Breast epithelium (tissue), 3 donors: ENCODE results near the gene CUBN.

Experiments used
- POLR2AphosphoS5 ChIP-seq, 3 donors: sonication (generic); formaldehyde crosslinking; IDR thresholded peaks; one replicate each; pipeline ENCODE4 v1.6.1; 2017; ENCODE audit warnings: antibody characterized with exemption in 3 of 3
- TF ChIP-seq, protein P1 (sequence below), 3 donors: fragments of 450-650 bp; IDR thresholded peaks; one replicate each; pipeline ENCODE4 v1.5.1; 2016 to 2017; ENCODE audit warnings: antibody characterized with exemption in 3 of 3, mild to moderate bottlenecking in 3 of 3, moderate library complexity in 3 of 3

DNA sequence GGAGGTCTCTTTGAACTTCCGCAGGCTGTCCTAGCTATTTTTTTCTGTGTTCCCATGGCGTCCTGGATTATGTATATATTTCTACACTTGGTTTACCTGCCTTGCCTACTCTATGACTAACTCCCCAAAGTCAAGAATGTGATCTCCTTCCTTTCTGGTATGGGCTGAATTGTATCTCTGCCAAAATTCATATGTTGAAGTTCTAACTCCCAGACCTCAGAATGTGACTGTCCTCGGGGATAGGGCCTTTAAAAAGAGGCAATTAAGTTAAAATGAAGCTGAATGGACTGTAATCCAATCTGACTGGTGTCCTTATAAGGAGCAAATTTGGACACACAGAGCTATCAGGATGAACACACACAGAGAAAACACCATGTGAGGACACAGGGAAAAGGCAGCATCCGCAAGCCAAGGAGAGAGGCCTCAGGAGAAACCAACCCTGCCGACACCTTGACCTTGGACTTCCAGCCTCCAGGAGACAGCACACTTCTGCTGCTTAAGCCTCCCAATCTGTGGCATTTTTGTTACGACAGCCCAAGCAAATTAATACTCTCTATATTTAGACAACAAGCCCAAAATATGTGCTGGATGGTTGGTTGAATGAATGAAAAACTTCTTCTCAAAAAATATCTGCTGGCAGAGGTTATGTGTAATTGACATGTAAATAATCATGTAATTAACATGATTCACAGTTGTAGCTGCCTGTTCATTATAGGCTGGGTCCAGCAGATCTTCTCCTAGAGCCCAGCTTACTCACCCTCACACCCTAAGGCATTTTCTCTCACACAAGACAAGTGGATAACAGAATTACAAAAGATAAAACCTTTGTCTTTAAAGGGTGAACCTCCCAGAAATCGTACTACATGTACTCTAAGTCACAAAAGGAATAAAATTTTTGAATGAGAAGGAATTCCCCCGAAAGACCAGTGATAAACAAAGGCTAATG lies 123.7 kb downstream of the CUBN start:
- TF ChIP-seq POLR2AphosphoS5 (IDR thresholded peaks at IDR 0.05): no peak
- TF ChIP-seq, protein P1, sequence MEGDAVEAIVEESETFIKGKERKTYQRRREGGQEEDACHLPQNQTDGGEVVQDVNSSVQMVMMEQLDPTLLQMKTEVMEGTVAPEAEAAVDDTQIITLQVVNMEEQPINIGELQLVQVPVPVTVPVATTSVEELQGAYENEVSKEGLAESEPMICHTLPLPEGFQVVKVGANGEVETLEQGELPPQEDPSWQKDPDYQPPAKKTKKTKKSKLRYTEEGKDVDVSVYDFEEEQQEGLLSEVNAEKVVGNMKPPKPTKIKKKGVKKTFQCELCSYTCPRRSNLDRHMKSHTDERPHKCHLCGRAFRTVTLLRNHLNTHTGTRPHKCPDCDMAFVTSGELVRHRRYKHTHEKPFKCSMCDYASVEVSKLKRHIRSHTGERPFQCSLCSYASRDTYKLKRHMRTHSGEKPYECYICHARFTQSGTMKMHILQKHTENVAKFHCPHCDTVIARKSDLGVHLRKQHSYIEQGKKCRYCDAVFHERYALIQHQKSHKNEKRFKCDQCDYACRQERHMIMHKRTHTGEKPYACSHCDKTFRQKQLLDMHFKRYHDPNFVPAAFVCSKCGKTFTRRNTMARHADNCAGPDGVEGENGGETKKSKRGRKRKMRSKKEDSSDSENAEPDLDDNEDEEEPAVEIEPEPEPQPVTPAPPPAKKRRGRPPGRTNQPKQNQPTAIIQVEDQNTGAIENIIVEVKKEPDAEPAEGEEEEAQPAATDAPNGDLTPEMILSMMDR (IDR thresholded peaks at IDR 0.05): no peak
